ENCODE measurements around the gene PTPN14.

PTPN14 gene

DNA sequence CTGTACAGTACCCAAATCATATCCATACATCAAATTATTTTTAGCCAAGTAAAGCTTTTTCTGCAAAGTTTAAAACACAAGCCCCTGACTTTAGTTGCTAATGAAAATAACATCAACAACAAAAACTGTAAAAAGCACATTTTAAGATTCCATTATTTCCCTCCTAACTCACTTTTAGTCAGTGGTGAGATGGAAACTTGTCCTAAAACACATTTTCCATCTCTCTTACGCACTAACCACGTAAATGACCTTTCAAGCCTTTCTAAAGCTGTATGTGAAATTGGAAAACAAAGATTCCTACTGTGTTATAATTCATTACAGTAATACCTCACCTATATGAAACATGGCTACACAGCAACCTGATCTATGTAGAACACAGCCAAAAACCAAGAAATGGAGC lies 77.5 kb downstream of the PTPN14 start:
- DNase-seq: no peak

DNA sequence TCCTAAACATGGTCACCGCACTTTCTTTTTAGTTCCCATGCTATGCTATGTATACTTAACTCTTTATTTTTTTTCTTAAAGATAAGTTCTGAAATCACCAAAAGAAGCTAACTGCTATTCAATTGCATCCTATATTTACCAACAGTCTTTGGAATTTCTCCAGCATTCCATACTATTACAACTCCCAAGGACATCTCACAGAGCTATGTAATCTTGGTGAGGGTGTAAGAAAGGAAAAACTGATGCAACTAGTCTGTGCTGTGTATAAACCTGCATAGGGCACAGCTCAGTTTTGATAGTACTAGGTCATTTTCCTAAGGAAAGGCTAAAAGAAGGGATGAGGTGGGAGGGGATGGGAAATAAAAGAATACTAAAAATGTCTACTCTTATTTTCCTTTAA lies 78.0 kb downstream of the PTPN14 start:
- DNase-seq: no peak

DNA sequence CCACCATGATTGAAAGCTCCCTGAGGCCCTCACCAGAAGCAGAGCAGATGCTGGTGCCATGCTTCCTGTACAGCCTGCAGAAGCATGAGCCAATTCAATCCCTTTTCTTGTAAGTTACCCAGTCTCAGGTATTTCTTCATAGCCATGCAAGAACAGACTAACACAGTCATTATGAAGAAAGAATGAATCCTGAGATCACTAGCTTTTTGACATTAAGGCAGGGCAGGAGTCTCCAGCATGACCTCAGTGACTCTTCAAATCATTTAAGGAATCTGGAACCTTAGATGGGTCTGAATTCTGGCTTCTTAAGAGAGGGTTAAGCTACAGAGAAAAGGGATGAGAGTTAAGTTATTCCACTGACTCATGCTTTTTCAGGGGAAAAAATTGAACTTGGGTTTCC lies 79.0 kb downstream of the PTPN14 start:
- no peak for DNase-seq

DNA sequence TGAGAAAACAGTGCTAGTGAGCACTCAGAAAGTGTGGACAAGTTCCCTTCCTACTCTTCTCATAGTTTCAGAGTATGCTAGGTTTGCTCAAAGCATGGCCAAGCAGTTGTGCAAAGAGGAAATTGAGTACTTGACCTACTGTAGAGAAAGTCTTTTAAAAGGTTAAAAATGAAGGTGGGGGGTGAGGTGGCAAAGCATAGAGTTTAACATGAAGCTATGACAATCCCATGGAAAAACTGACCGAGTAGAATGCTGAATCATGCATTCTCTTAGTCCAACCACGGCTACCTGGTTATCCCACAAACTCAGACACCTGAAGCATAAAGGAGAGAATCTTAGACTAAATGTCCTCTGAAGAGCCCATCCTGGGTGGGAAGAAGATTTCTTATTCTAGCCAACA lies 79.9 kb downstream of the PTPN14 start:
- DNase-seq: no peak

- DNase-seq: no peak
Observed at GRCh38 chr1:214470132-214470531, 81.3 kb downstream of the PTPN14 start.

- DNase-seq: no peak
Observed at GRCh38 chr1:214469290-214469689, 82.1 kb downstream of the PTPN14 start.

GRCh38 chr1:214467078-214467585 lies 84.3 kb downstream of the PTPN14 start:
- DNase-seq: no peak

DNA sequence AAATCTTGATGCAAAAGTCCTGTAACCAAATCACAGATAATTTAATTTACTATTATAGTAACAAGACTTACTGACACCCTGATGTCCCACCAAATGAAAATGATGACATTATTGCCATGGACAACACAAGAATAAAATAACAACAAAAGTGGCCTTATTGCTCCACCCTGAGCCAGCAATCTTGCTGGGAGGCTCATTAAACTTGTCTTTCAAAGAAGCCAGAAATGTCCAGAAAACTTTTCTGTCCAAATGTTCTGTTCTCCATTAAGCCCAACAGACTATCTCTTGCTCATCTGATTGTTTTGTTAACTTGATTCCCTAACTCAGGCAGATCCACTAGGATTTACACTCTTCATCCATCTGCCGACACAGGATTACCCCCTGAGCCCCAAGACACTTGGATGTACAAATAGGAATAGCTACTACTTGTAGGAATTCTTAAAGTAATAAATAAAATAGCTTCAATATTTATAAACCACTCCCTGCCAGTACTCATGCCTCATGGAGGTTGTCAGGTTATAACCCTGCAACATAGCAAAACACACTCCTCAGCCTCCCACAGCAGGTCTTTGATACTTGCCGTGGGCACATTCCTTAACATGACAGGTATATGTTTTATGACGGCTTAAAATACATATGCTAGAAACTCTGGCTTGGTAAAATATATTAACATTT lies 84.9 kb downstream of the PTPN14 start:
- no peak for DNase-seq

- no peak for DNase-seq
Observed at GRCh38 chr1:214464445-214465287, 86.7 kb downstream of the PTPN14 start.

DNA sequence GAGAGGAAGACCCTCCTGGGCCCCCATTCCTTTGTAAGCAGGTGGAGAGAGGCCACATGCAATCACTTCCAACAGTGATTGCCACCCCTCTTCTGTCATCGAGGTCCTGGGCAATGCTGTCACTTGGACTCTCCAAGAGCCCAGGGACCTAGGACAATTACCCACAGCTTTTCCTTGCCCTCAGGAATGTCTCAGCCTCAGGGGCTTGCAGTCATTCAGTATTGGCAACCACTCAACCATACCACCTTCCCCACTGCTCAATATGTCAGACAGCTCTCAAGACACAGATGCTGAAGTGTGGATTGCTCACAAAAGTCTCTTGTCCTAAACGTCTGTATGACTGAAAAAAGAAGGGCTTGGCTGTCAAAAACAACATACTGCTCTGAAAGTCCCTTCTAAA lies 87.8 kb downstream of the PTPN14 start:
- no peak for DNase-seq

- DNase-seq: no peak
Observed at GRCh38 chr1:214462882-214463281, 88.5 kb downstream of the PTPN14 start.

GRCh38 chr1:214461305-214461704 lies 90.1 kb downstream of the PTPN14 start:
- no peak for DNase-seq

DNA sequence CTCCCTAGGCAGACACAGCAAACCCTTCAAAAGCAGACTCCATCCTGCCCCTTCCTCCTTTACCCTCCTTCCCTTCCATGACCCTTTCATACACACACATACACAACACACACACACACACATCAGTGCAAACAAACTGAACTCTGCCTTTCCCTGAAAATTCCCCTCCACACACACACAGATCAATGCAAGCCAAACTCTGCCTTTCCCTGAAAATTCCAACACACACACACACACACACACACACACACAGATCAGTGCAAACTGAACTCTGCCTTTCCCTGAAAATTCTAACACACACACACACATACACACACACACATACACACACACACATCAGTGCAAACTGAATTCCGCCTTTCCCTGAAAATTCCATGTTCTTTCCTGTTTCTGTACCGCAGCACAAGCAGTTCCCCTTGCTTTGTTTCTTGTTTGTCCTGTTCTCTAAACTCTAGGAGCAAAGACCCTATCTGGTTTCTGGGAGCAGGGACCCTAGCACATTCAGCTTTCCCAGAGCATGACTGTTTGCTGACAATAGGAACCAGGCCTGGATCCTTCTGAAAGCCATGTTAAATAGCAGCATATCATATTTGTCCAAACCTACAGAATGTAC lies 91.0 kb downstream of the PTPN14 start:
- DNase-seq: no peak

DNA sequence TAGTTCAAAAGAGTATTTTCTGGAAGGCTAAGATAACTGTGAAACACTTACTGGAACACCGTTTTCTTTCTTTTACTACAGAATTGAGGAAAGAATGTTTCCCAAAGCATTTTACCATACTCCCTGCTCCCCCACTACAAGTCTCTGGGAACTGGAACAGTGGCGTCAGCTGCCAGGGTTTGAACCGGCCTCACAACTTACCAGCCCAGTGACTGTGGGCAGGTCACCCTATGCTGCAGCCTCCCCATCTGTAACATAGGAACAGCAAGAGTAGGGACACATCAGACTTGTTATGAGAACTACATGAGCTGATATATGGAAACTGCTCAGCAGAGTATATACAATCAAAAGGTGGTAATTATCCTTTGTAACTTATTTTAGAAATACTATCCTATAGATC lies 91.5 kb downstream of the PTPN14 start:
- no peak for DNase-seq

- DNase-seq: no peak
Observed at GRCh38 chr1:214458541-214458940, 92.9 kb downstream of the PTPN14 start.

- no peak for DNase-seq
Observed at GRCh38 chr1:214455971-214456867, 95.2 kb downstream of the PTPN14 start.

- no peak for DNase-seq
Observed at GRCh38 chr1:214455479-214455878, 95.9 kb downstream of the PTPN14 start.

GRCh38 chr1:214454569-214455396 lies 96.6 kb downstream of the PTPN14 start:
- DNase-seq: no peak

DNA sequence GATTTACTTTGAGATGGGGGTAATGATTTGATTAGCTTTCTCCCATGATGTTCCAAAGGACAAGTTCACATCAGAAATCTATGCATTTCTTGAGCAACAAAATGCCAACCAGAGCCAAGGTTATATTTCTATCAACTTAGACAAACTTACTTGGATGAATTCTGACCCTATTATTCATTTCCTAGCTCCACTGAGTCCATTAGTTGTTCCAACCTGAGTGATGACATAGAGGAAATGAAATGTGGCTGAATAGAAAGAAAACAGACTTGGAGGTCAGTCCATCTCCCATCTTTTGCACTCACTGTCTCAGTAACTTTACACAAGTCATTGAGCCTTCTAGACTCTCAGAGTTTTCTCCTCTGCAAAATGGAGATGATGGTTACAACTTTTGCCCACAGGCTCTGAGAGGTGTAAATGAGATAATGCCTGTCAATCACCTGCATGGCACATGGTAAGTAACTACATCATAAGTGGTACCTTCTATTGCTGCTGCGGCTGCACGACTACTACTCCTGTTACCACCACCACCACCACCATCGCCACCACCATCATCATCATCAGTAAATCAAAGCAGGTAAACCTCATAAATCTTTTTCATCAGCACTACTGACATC lies 98.2 kb downstream of the PTPN14 start:
- no peak for DNase-seq

GRCh38 chr1:214452152-214452784 lies 99.1 kb downstream of the PTPN14 start:
- no peak for DNase-seq

DNA sequence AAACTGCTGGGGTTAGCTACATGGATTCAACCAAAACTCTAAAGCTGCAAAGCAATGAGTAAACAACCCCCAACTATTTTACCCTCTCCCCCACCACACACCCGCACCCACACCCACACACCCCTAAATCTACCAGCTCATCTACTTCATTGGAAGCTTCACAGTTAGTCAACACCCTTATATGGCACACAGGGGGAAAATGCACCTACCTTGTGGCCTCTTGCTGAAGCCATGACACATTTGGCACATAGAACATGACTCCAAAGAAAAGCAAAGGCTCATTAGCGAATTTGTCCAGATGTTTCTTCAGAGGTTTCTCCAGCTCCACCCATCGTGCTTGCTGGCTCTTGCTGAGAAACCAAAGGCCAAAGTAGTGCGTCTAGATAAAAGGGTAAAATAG lies 99.8 kb downstream of the PTPN14 start:
- no peak for DNase-seq

Measured in NK-92 treated with Interleukin-12 subunit alpha and Interleukin-12 subunit beta, amount 100 ng/mL, for 24 hours (cell line).